Measurements from ENCODE around the gene NQO2.
"Not testable (repeated sequence)": the region's sequence is repeated elsewhere in the genome, so short reads cannot be mapped to it uniquely, and the experiment has no call there.

Gene NQO2

GRCh38 chr6:2969549-2969948 lies 30.1 kb upstream of the NQO2 start:
- H3K4me1 ChIP-seq (ENCODE audit: control insufficient read depth, insufficient read depth, low read length), result peaks cover 13% of the 10 kb centered on the region
- H3K9me3 ChIP-seq (ENCODE audit: control insufficient read depth in 2 of 2, low read length in 2 of 2), result no peaks in the 10 kb centered on the region
- H3K36me3 ChIP-seq (ENCODE audit: control insufficient read depth in 2 of 2, insufficient read depth in 2 of 2, low read length in 2 of 2), result no peaks in the 10 kb centered on the region
- no peak overlapping the region for H3K4me3 ChIP-seq (ENCODE audit: low read length in 2 of 2)
- no peaks in the 10 kb centered on the region for H3K27me3 ChIP-seq (ENCODE audit: control insufficient read depth in 1 of 2, insufficient read depth in 2 of 2, low read length in 2 of 2)
- peak overlapping the region; percentile 95 for H3K27ac ChIP-seq (ENCODE audit: low read length)
- H3K9ac ChIP-seq (ENCODE audit: low read length in 2 of 2), result peak overlapping the region in 1 of 2 donors; percentile 94

- peak overlapping the region; percentile 95 for H3K27ac ChIP-seq (ENCODE audit: low read length)
- no peaks in the 10 kb centered on the region for H3K9me3 ChIP-seq (ENCODE audit: control insufficient read depth in 2 of 2, low read length in 2 of 2)
- peak overlapping the region; percentile 72 to 94 for H3K9ac ChIP-seq (ENCODE audit: low read length in 2 of 2)
- H3K36me3 ChIP-seq (ENCODE audit: control insufficient read depth in 2 of 2, insufficient read depth in 2 of 2, low read length in 2 of 2), result no peaks in the 10 kb centered on the region
- H3K27me3 ChIP-seq (ENCODE audit: control insufficient read depth in 1 of 2, insufficient read depth in 2 of 2, low read length in 2 of 2), result no peaks in the 10 kb centered on the region
- H3K4me3 ChIP-seq (ENCODE audit: low read length in 2 of 2), result peak overlapping the region; percentile 83
- peaks cover 13% of the 10 kb centered on the region for H3K4me1 ChIP-seq (ENCODE audit: control insufficient read depth, insufficient read depth, low read length)
These were observed 29.5 kb upstream of the NQO2 start for GRCh38 chr6:2970034-2970685.

GRCh38 chr6:2970753-2971419 lies 28.8 kb upstream of the NQO2 start:
- no peaks in the 10 kb centered on the region for H3K9me3 ChIP-seq (ENCODE audit: control insufficient read depth in 2 of 2, low read length in 2 of 2)
- H3K27ac ChIP-seq (ENCODE audit: low read length), result peak overlapping the region; percentile 95
- H3K4me1 ChIP-seq (ENCODE audit: control insufficient read depth, insufficient read depth, low read length), result peaks cover 13% of the 10 kb centered on the region
- H3K27me3 ChIP-seq (ENCODE audit: control insufficient read depth in 1 of 2, insufficient read depth in 2 of 2, low read length in 2 of 2), result no peaks in the 10 kb centered on the region
- peak overlapping the region; percentile 83 for H3K4me3 ChIP-seq (ENCODE audit: low read length in 2 of 2)
- H3K36me3 ChIP-seq (ENCODE audit: control insufficient read depth in 2 of 2, insufficient read depth in 2 of 2, low read length in 2 of 2), result no peaks in the 10 kb centered on the region
- H3K9ac ChIP-seq (ENCODE audit: low read length in 2 of 2), result peak overlapping the region; percentile 72 to 94

DNA sequence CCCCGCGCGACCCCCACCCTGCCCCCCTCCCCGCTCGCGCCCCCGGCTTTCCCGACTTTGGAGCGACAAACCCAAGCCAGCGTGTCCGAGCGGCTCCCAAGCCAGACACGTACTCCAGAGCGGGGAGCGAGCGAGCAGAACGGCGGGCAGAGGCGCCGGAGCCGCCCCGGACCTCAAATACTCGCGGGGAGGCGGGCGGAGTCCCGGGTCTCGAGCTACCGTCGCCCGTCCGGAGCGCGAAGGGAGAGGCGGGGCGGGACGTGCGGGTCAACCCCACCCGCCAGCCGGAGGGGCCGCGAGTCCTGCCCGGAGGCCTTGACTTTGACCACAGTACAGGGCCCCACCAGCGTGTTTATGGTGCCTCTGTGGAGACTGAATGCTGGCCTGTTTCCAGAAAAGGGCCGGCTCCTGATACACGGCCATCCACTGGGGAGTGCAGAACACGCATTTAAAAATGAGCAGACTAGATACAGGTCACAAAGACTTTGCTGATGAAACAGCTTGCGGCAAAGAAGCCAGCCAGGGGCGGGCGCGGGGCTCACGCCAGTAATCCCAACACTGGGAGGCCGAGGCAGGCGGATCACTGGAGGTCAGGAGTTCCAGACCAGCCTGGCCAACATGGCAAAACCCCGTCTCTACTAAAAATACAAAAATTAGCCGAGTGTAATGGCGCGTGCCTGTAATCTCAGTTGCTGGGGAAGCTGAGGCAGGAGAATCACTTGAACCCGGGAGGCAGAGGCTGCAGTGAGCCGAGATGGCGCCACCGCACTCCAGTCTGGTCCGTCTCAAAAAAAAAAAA lies 28.1 kb upstream of the NQO2 start, which contains the start of gene SERPINB6:
TSS of gene SERPINB6 (minus strand) at position 148 of the 799 bp plus-strand sequence. CDS start 12,235 bp downstream, outside the sequence.
- H3K4me3 ChIP-seq (ENCODE audit: low read length in 2 of 2), result peak within 1 kb of the TSS; percentile 83
- no peaks in the 10 kb centered on the region for H3K9me3 ChIP-seq (ENCODE audit: control insufficient read depth in 2 of 2, low read length in 2 of 2)
- no peaks in the 10 kb centered on the region for H3K36me3 ChIP-seq (ENCODE audit: control insufficient read depth in 2 of 2, insufficient read depth in 2 of 2, low read length in 2 of 2)
- H3K27me3 ChIP-seq (ENCODE audit: control insufficient read depth in 1 of 2, insufficient read depth in 2 of 2, low read length in 2 of 2), result no peaks in the 10 kb centered on the region
- H3K9ac ChIP-seq (ENCODE audit: low read length in 2 of 2), result peak within 1 kb of the TSS; percentile 89 to 94
- peak within 1 kb of the TSS; percentile 95 for H3K27ac ChIP-seq (ENCODE audit: low read length)
- peaks cover 13% of the 10 kb centered on the region for H3K4me1 ChIP-seq (ENCODE audit: control insufficient read depth, insufficient read depth, low read length)

DNA sequence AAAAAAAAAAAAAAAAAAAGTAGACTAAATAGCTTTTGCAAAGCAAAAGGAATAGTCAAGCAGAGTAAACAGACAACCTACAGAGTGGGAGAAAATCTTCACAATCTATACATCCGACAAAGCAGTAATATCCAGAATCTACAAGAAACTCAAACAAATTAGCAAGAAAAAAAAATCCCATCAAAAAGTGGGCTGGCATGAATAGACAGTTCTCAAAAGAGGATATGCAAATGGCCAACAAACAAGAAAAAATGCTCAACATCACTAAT lies 27.5 kb upstream of the NQO2 start:
- H3K27ac ChIP-seq (ENCODE audit: low read length), result peak overlapping the region; percentile 95
- H3K4me1 ChIP-seq (ENCODE audit: control insufficient read depth, insufficient read depth, low read length), result peaks cover 13% of the 10 kb centered on the region
- not testable (repeated sequence) for H3K27me3 ChIP-seq (ENCODE audit: control insufficient read depth in 1 of 2, insufficient read depth in 2 of 2, low read length in 2 of 2); H3K9me3 ChIP-seq (ENCODE audit: control insufficient read depth in 2 of 2, low read length in 2 of 2); H3K36me3 ChIP-seq (ENCODE audit: control insufficient read depth in 2 of 2, insufficient read depth in 2 of 2, low read length in 2 of 2)
- peak overlapping the region; percentile 89 to 94 for H3K9ac ChIP-seq (ENCODE audit: low read length in 2 of 2)
- H3K4me3 ChIP-seq (ENCODE audit: low read length in 2 of 2), result peak overlapping the region; percentile 83

GRCh38 chr6:2972685-2973084 lies 27.0 kb upstream of the NQO2 start:
- H3K4me3 ChIP-seq (ENCODE audit: low read length in 2 of 2); H3K9me3 ChIP-seq (ENCODE audit: control insufficient read depth in 2 of 2, low read length in 2 of 2); H3K27ac ChIP-seq (ENCODE audit: low read length); H3K27me3 ChIP-seq (ENCODE audit: control insufficient read depth in 1 of 2, insufficient read depth in 2 of 2, low read length in 2 of 2); H3K9ac ChIP-seq (ENCODE audit: low read length in 2 of 2); H3K36me3 ChIP-seq (ENCODE audit: control insufficient read depth in 2 of 2, insufficient read depth in 2 of 2, low read length in 2 of 2): not testable (repeated sequence)
- peaks cover 18% of the 10 kb centered on the region for H3K4me1 ChIP-seq (ENCODE audit: control insufficient read depth, insufficient read depth, low read length)

DNA sequence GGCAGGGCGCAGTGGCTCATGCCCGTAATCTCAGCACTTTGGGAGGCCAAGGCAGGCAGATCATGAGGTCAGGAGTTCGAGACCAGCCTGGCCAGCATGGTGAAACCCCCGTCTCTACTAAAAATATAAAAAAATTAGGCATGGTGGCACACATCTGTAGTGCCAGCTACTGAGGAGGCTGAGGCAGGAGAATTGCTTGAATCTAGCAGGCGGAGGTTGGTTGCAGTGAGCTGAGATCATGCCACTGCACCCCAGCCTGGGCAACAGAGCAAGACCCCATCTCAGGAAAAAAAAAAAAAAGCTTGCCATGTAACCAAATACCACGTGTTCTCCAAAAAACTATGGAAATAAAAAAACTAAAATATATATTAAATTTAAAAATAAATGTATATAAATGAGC lies 26.5 kb upstream of the NQO2 start:
- H3K27ac ChIP-seq (ENCODE audit: low read length); H3K9me3 ChIP-seq (ENCODE audit: control insufficient read depth in 2 of 2, low read length in 2 of 2); H3K4me3 ChIP-seq (ENCODE audit: low read length in 2 of 2); H3K27me3 ChIP-seq (ENCODE audit: control insufficient read depth in 1 of 2, insufficient read depth in 2 of 2, low read length in 2 of 2); H3K36me3 ChIP-seq (ENCODE audit: control insufficient read depth in 2 of 2, insufficient read depth in 2 of 2, low read length in 2 of 2); H3K9ac ChIP-seq (ENCODE audit: low read length in 2 of 2): not testable (repeated sequence)
- H3K4me1 ChIP-seq (ENCODE audit: control insufficient read depth, insufficient read depth, low read length), result peaks cover 18% of the 10 kb centered on the region

DNA sequence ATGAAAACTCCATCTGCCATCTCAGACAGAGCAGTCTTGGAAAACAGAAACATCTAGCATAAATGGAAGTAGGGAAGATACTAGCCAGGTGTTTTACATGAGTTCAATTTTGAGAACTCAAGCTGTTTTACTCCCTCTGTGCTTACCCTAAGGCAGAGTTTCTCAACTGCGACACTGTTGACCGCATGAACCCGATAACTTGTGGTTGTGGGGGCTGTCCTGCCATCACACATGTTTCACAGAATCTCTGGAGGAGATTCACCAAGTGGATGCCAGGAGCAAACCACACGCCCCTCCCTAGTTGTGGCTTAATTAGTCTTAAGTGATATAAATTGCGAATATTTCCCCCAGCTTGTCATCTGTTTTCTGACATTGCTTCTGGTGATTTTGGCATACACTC lies 26.0 kb upstream of the NQO2 start:
- Histone ChIP-seq H3K27ac (ENCODE audit: low read length) (no peak overlapping the region), H3K9ac (ENCODE audit: low read length in 2 of 2) (no peak overlapping the region), H3K4me3 (ENCODE audit: low read length in 2 of 2) (no peak overlapping the region), H3K9me3 (ENCODE audit: control insufficient read depth in 2 of 2, low read length in 2 of 2) (no peaks in the 10 kb centered on the region), H3K27me3 (ENCODE audit: control insufficient read depth in 1 of 2, insufficient read depth in 2 of 2, low read length in 2 of 2) (no peaks in the 10 kb centered on the region), H3K36me3 (ENCODE audit: control insufficient read depth in 2 of 2, insufficient read depth in 2 of 2, low read length in 2 of 2) (no peaks in the 10 kb centered on the region), H3K4me1 (ENCODE audit: control insufficient read depth, insufficient read depth, low read length) (peaks cover 18% of the 10 kb centered on the region)

DNA sequence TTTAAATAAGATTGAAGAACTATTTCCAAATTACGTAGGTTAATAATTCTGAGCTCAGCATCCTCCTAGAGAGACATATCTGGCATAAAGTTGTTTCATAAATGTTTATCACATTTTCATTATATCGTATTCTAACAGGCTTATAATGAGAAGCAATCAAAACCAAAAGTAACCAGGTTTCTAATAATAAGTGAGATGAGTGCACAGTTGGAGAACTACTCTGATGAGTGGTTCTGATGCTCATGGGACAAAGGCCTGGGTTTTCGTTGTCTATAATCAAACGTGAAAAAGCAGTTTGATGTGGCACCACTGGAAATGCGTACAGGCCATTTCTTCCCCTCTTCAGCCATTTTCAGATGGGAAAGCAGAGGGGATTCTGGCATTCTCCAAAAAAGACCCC lies 23.6 kb upstream of the NQO2 start:
- Histone ChIP-seq H3K9ac (ENCODE audit: low read length in 2 of 2) (no peak overlapping the region), H3K27ac (ENCODE audit: low read length) (no peak overlapping the region), H3K4me3 (ENCODE audit: low read length in 2 of 2) (no peak overlapping the region), H3K9me3 (ENCODE audit: control insufficient read depth in 2 of 2, low read length in 2 of 2) (no peaks in the 10 kb centered on the region), H3K27me3 (ENCODE audit: control insufficient read depth in 1 of 2, insufficient read depth in 2 of 2, low read length in 2 of 2) (no peaks in the 10 kb centered on the region), H3K36me3 (ENCODE audit: control insufficient read depth in 2 of 2, insufficient read depth in 2 of 2, low read length in 2 of 2) (no peaks in the 10 kb centered on the region), H3K4me1 (ENCODE audit: control insufficient read depth, insufficient read depth, low read length) (peaks cover 9% of the 10 kb centered on the region)

- Histone ChIP-seq H3K4me1 (ENCODE audit: control insufficient read depth, insufficient read depth, low read length) (peaks cover 13% of the 10 kb centered on the region), H3K27me3 (ENCODE audit: control insufficient read depth in 1 of 2, insufficient read depth in 2 of 2, low read length in 2 of 2) (no peaks in the 10 kb centered on the region), H3K9me3 (ENCODE audit: control insufficient read depth in 2 of 2, low read length in 2 of 2) (no peaks in the 10 kb centered on the region), H3K27ac (ENCODE audit: low read length) (no peak overlapping the region), H3K9ac (ENCODE audit: low read length in 2 of 2) (no peak overlapping the region), H3K4me3 (ENCODE audit: low read length in 2 of 2) (no peak overlapping the region), H3K36me3 (ENCODE audit: control insufficient read depth in 2 of 2, insufficient read depth in 2 of 2, low read length in 2 of 2) (no peaks in the 10 kb centered on the region)
These were observed 23.1 kb upstream of the NQO2 start for GRCh38 chr6:2976571-2977085.

All from stomach smooth muscle (tissue), 2 donors.